Stimulated activated CD8-positive, alpha-beta memory T cell treated with anti-CD3 and anti-CD28 coated beads, Interleukin-15, amount 100 ng/mL, for 4 hours (primary cell): ENCODE data around the gene POLR2B.
"Not testable (repeated sequence)": the region's sequence is repeated elsewhere in the genome, so short reads cannot be mapped to it uniquely, and the experiment has no call there.

Source experiments
- DNase-seq, 2 donors: peaks; one replicate each; pipeline ENCODE4 v3.0.0-alpha.2; 2020; ENCODE audit warnings: low read depth in 2 of 2

Gene POLR2B

GRCh38 chr4:56986952-56987351 lies 8.3 kb downstream of the POLR2B start:
- no peak for DNase-seq

GRCh38 chr4:56990109-56990905 lies 11.6 kb downstream of the POLR2B start:
- no peak for DNase-seq

GRCh38 chr4:56995525-56995924 lies 16.8 kb downstream of the POLR2B start:
- no peak for DNase-seq

GRCh38 chr4:56999751-57000150 lies 21.1 kb downstream of the POLR2B start:
- DNase-seq = no peak

- no peak for DNase-seq
These were observed 34.9 kb downstream of the POLR2B start for GRCh38 chr4:57013543-57014120.

GRCh38 chr4:57018980-57019379 lies 40.3 kb downstream of the POLR2B start:
- DNase-seq = no peak

GRCh38 chr4:57020467-57021101 lies 41.9 kb downstream of the POLR2B start:
- DNase-seq = no peak

- no peak for DNase-seq
These were observed 44.4 kb downstream of the POLR2B start for GRCh38 chr4:57023104-57023503.

GRCh38 chr4:57034520-57034919 lies 55.8 kb downstream of the POLR2B start:
- no peak for DNase-seq

- no peak for DNase-seq
These were observed 59.4 kb downstream of the POLR2B start for GRCh38 chr4:57037982-57038604.

- DNase-seq = no peak
These were observed 60.6 kb downstream of the POLR2B start for GRCh38 chr4:57039345-57039744.

GRCh38 chr4:57040510-57040909 lies 61.8 kb downstream of the POLR2B start:
- DNase-seq = no peak

- no peak for DNase-seq
These were observed 62.3 kb downstream of the POLR2B start for GRCh38 chr4:57041020-57041419.

GRCh38 chr4:57042711-57043169 lies 64.0 kb downstream of the POLR2B start:
- no peak for DNase-seq

GRCh38 chr4:57043347-57044251 lies 64.9 kb downstream of the POLR2B start:
- no peak for DNase-seq

GRCh38 chr4:57044279-57044678 lies 65.6 kb downstream of the POLR2B start:
- DNase-seq = no peak

GRCh38 chr4:57044996-57045395 lies 66.3 kb downstream of the POLR2B start:
- no peak for DNase-seq

GRCh38 chr4:57047046-57047445 lies 68.3 kb downstream of the POLR2B start:
- DNase-seq = not testable (repeated sequence)

- DNase-seq = no peak
These were observed 70.1 kb downstream of the POLR2B start for GRCh38 chr4:57048590-57049304.

GRCh38 chr4:57051095-57051494 lies 72.4 kb downstream of the POLR2B start:
- no peak for DNase-seq

- no peak for DNase-seq
These were observed 72.8 kb downstream of the POLR2B start for GRCh38 chr4:57051524-57051923.
